Endothelial cell of umbilical vein (primary cell): ENCODE data around the gene CCDC120.

Source experiments
- EZH2 ChIP-seq: IDR thresholded peaks from 2 replicates; pipeline ENCODE4 v1.6.1; 2012; ENCODE audit warnings: borderline replicate concordance, low read depth, mild to moderate bottlenecking, moderate library complexity, low read length, inconsistent platforms; ENCODE audit not compliant: severe bottlenecking
- GATA2 ChIP-seq: IDR thresholded peaks from 2 replicates; pipeline ENCODE4 v1.7.0; 2011; ENCODE audit warnings: low read depth, mild to moderate bottlenecking, moderate library complexity, mixed read lengths, low read length; ENCODE audit not compliant: insufficient read length, insufficient read depth
- POLR2A ChIP-seq: IDR thresholded peaks from 2 replicates; pipeline ENCODE4 v1.6.1; 2012; ENCODE audit warnings: low read depth, mild to moderate bottlenecking, control low read depth, low read length
- POLR2AphosphoS5 ChIP-seq: IDR thresholded peaks from 2 replicates; pipeline ENCODE4 v1.6.1; 2012; ENCODE audit warnings: low read depth, mild to moderate bottlenecking, control low read depth, low read length, moderate library complexity; ENCODE audit not compliant: insufficient read depth
- TF ChIP-seq, protein P1 (sequence below), 2 donors: IDR thresholded peaks; 1 replicate in 1 of 2; 2 replicates in 1 of 2; pipeline ENCODE4 v1.5.1; 2011; ENCODE audit warnings: low read length in 2 of 2, mild to moderate bottlenecking in 2 of 2, moderate library complexity in 2 of 2, control low read depth in 1 of 2, inconsistent platforms in 1 of 2, low read depth in 1 of 2; ENCODE audit not compliant: insufficient read depth in 1 of 2; ENCODE audit errors: extremely low read depth in 1 of 2

DNA sequence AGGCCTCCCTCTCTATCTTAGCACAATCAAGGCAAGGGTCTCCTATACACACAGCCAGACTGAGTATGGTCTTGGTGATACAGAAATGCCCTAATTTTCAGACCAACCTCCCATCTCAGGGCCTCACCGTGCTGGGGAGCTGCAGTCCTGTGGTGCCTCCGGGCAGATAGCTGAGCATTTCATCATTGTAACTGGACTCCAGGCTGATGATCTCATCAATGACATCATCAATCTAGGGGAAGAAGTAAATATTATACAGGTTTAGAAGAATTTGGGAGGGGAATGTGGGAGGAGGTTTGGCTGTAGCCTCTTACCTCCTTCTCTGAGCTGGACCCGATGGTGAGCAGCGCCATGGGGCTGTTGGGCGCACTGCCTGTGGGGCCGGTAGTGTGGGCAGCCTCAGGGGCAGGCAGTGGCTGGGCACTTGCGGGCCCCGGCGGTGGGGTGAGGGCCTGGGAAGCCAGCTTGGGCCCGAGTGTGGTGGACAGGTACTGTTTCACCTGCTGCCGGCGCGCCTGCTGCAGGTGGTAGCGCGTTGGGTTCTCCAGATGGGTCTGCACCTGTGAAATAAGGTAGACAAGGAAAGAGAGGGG, 20.8 kb upstream of the CCDC120 start:
- TF ChIP-seq, protein P1, sequence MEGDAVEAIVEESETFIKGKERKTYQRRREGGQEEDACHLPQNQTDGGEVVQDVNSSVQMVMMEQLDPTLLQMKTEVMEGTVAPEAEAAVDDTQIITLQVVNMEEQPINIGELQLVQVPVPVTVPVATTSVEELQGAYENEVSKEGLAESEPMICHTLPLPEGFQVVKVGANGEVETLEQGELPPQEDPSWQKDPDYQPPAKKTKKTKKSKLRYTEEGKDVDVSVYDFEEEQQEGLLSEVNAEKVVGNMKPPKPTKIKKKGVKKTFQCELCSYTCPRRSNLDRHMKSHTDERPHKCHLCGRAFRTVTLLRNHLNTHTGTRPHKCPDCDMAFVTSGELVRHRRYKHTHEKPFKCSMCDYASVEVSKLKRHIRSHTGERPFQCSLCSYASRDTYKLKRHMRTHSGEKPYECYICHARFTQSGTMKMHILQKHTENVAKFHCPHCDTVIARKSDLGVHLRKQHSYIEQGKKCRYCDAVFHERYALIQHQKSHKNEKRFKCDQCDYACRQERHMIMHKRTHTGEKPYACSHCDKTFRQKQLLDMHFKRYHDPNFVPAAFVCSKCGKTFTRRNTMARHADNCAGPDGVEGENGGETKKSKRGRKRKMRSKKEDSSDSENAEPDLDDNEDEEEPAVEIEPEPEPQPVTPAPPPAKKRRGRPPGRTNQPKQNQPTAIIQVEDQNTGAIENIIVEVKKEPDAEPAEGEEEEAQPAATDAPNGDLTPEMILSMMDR (IDR thresholded peaks at IDR 0.05; ENCODE audit: extremely low read depth in 1 of 2, insufficient read depth in 1 of 2, low read depth in 1 of 2, low read length in 2 of 2) = no peak
- TF ChIP-seq GATA2 (no peak), POLR2AphosphoS5 (no peak), POLR2A (no peak), EZH2 (no peak)
